B cell (primary cell): ENCODE data around the gene USP14. TPM values are rescaled to one million over a fixed set of nuclear protein-coding genes. Genes with fewer than 3 reads are reported as not detected.

Experiments
- ATAC-seq: fragments of 200-7000 bp; cut with Tn5 transposase; one replicate; pipeline ENCODE4 v1.10.0; 2021; ENCODE audit warnings: low read depth, mild to moderate bottlenecking, moderate number of reproducible peaks, moderate library complexity
- CTCF ChIA-PET: fragments of 350-600 bp; sonication (Branson Sonifier 250); formaldehyde crosslinking; loops from one replicate; lab custom pipeline; 2021; ENCODE audit warnings: antibody characterized with exemption, inconsistent platforms; lab: Charles Lee
- POLR2A ChIA-PET: fragments of 350-600 bp; sonication (Branson Sonifier 250); formaldehyde crosslinking; loops from one replicate; lab custom pipeline; 2021; ENCODE audit warnings: antibody characterized with exemption; lab: Charles Lee
- DNase-seq: peaks from one replicate; pipeline ENCODE4 v3.0.0; 2013
- H2AFZ ChIP-seq: 2 replicates; pipeline ENCODE4 v1.6.1; 2012; ENCODE audit warnings: mild to moderate bottlenecking, low read depth, low read length; ENCODE audit not compliant: insufficient read depth, poor library complexity, severe bottlenecking
- H3K27ac ChIP-seq, 2 donors: 1 replicate in 1 of 2; 2 replicates in 1 of 2; pipeline ENCODE4 v1.5.1; 2012 to 2013; ENCODE audit warnings: low read length in 2 of 2, mild to moderate bottlenecking in 2 of 2, moderate library complexity in 1 of 2
- H3K27me3 ChIP-seq, 4 experiments: fragments of 200-600 bp in 1 of 4; sonication (generic) in 1 of 4; replicated peaks in 1 of 4; 1 replicate in 2 of 4; 2 replicates in 2 of 4; pipeline versions ENCODE4 v1.6.1 to v1.7.0; 2013 to 2016; ENCODE audit warnings: low read length in 3 of 4, mild to moderate bottlenecking in 2 of 4, mixed read lengths in 1 of 4, moderate library complexity in 1 of 4; ENCODE audit not compliant: insufficient read depth in 4 of 4, control insufficient read depth in 3 of 4; ENCODE audit errors: control extremely low read depth in 1 of 4
- H3K36me3 ChIP-seq, 2 experiments: replicated peaks in 1 of 2; 1 replicate in 1 of 2; 2 replicates in 1 of 2; pipeline versions ENCODE4 v1.6.1 to v1.7.1; 2013; ENCODE audit warnings: low read length in 1 of 2; ENCODE audit not compliant: insufficient read depth in 2 of 2, control insufficient read depth in 1 of 2; ENCODE audit errors: control extremely low read depth in 1 of 2, extremely low read depth in 1 of 2
- H3K4me1 ChIP-seq, 2 donors: fragments of 200-600 bp in 1 of 2; sonication (generic) in 1 of 2; 1 replicate in 1 of 2; 2 replicates in 1 of 2; pipeline versions ENCODE4 v1.5.1 to v1.6.1; 2013 to 2017; ENCODE audit warnings: low read length in 2 of 2; ENCODE audit not compliant: control insufficient read depth in 2 of 2, insufficient read depth in 2 of 2
- H3K4me2 ChIP-seq: replicated peaks from 2 replicates; pipeline ENCODE3; 2012; ENCODE audit warnings: mild to moderate bottlenecking, low read depth, low read length; ENCODE audit not compliant: poor library complexity, severe bottlenecking
- H3K4me3 ChIP-seq, 5 experiments: fragments of 200-600 bp in 1 of 5; sonication (generic) in 1 of 5; 1 replicate in 3 of 5; 2 replicates in 2 of 5; pipeline versions ENCODE4 v1.5.1 to v1.7.0; 2011 to 2016; ENCODE audit warnings: low read length in 4 of 5, mild to moderate bottlenecking in 4 of 5, low read depth in 2 of 5, control low read depth in 1 of 5, moderate library complexity in 1 of 5; ENCODE audit not compliant: insufficient read depth in 1 of 5; ENCODE audit errors: control extremely low read depth in 1 of 5, extremely low read depth in 1 of 5
- H3K79me2 ChIP-seq: fragments of 200-600 bp; sonication (generic); one replicate; pipeline ENCODE4 v1.6.0; 2016; ENCODE audit warnings: low read length; ENCODE audit not compliant: control insufficient read depth, insufficient read depth
- H3K9ac ChIP-seq: fragments of 200-600 bp; sonication (generic); 2 replicates; pipeline ENCODE4 v1.6.1; 2017; ENCODE audit warnings: mild to moderate bottlenecking, low read length, moderate library complexity
- H3K9me3 ChIP-seq, 3 donors: one replicate each; pipeline versions ENCODE4 v1.6.1 to v1.7.1; 2013; ENCODE audit warnings: low read length in 2 of 3; ENCODE audit not compliant: control insufficient read depth in 2 of 3, insufficient read depth in 1 of 3; ENCODE audit errors: control extremely low read depth in 1 of 3
- H4K20me1 ChIP-seq: 2 replicates; pipeline ENCODE4 v1.6.0; 2012; ENCODE audit warnings: mild to moderate bottlenecking, low read length; ENCODE audit not compliant: insufficient read depth, control insufficient read depth, poor library complexity, severe bottlenecking
- H3K27ac Mint-ChIP-seq: one replicate; pipeline ENCODE4 v1.8.0; 2021; ENCODE audit warnings: mixed read lengths
- H3K27me3 Mint-ChIP-seq: one replicate; pipeline ENCODE4 v1.8.0; 2021; ENCODE audit warnings: mixed read lengths
- H3K4me1 Mint-ChIP-seq: one replicate; pipeline ENCODE4 v1.8.0; 2021; ENCODE audit warnings: mixed read lengths
- H3K4me3 Mint-ChIP-seq: one replicate; pipeline ENCODE4 v1.8.0; 2021; ENCODE audit warnings: mixed read lengths
- H3K9me3 Mint-ChIP-seq: one replicate; pipeline ENCODE4 v1.8.0; 2022; ENCODE audit warnings: mixed read lengths; ENCODE audit not compliant: insufficient read depth
- CTCF ChIP-seq: fragments of 200-600 bp; IDR thresholded peaks from one replicate; pipeline ENCODE4 v1.8.0; 2022; ENCODE audit warnings: antibody characterized with exemption, mild to moderate bottlenecking
- EZH2 ChIP-seq: IDR thresholded peaks from 2 replicates; pipeline ENCODE4 v1.6.1; 2012; ENCODE audit warnings: borderline replicate concordance, low read depth, mild to moderate bottlenecking, moderate library complexity, low read length; ENCODE audit not compliant: insufficient read depth, poor library complexity, severe bottlenecking
- WGBS: methylation state at CpG from one replicate; pipeline ENCODE4 v1.1.5; 2013; ENCODE audit warnings: missing lambda C conversion rate; ENCODE audit not compliant: insufficient coverage; 5-methylcytosine and 5-hydroxymethylcytosine counted together
- intact Hi-C: fragments of 100-400 bp; cut with micrococcal nuclease; formaldehyde crosslinking; loops from one replicate; pipeline ENCODE4 v1.10.0; 2022
- polyA plus RNA-seq: library from polyadenylated mRNA; depleted of rRNA; stranded (reverse); fragments of >200 nt; gene quantifications from 2 replicates; pipeline ENCODE4 v1.2.3, GENCODE V29; 2012
- total RNA-seq, 2 donors: library from RNA; stranded (reverse); fragments of 120-200 nt in 1 of 2; gene quantifications; 1 replicate in 1 of 2; 2 replicates in 1 of 2; pipeline versions ENCODE4 v1.2.3 to v1.2.4, GENCODE V29; 2013 to 2022

USP14 gene
- total and polyA plus RNA-seq, 2 donors (not counting 1 experiment from before 2014, with no cell fraction given): 6.0 to 38.9 TPM

GRCh38 chr18:213505-213904 lies 55.1 kb downstream of the USP14 start:
- no peak overlapping the region for H3K9ac ChIP-seq
- no peak for TF ChIP-seq EZH2
- TF ChIP-seq CTCF: no peak
- no peak overlapping the region for H2AFZ ChIP-seq
- Mint-ChIP-seq H3K4me3 (no peak overlapping the region), H3K9me3 (no peaks in the 10 kb centered on the region), H3K4me1 (no peaks in the 10 kb centered on the region), H3K27me3 (no peaks in the 10 kb centered on the region), H3K27ac (no peak overlapping the region)
- peaks cover 4 to 77% of the 10 kb centered on the region in 2 experiments for H3K36me3 ChIP-seq
- H4K20me1 ChIP-seq: no peaks in the 10 kb centered on the region
- ATAC-seq: no peak
- no peaks in the 10 kb centered on the region for H3K79me2 ChIP-seq
- intact Hi-C loops: no loop called here
- H3K4me1 ChIP-seq: no peaks in the 10 kb centered on the region
- no CpG with 5 or more reads among the region's 4 CpGs for WGBS
- H3K27me3 ChIP-seq: no peaks in the 10 kb centered on the region
- no peaks in the 10 kb centered on the region for H3K9me3 ChIP-seq
- no peak overlapping the region for H3K4me3 ChIP-seq
- ChIA-PET CTCF (interaction anchor here (1.2 kb wide), 1 partner anchor 47 kb away, joined by 3 read pairs; no protein-coding TSS in a partner anchor), POLR2A (no interaction called here)
- H3K27ac ChIP-seq: no peak overlapping the region
- no peak overlapping the region for H3K4me2 ChIP-seq
- DNase-seq: no peak

GRCh38 chr18:213966-214365 lies 55.6 kb downstream of the USP14 start:
- ChIA-PET CTCF (interaction anchor here (0.6 kb wide), 1 partner anchor 46 kb away, joined by 3 read pairs; no protein-coding TSS in a partner anchor), POLR2A (no interaction called here)
- no peak overlapping the region for H3K9ac ChIP-seq
- no CpG with 5 or more reads among the region's 3 CpGs for WGBS
- no peaks in the 10 kb centered on the region for H3K79me2 ChIP-seq
- H3K27me3 Mint-ChIP-seq: no peaks in the 10 kb centered on the region
- DNase-seq (no peak), ATAC-seq (no peak)
- no peaks in the 10 kb centered on the region for H3K9me3 Mint-ChIP-seq
- H2AFZ ChIP-seq: no peak overlapping the region
- no peak overlapping the region for H3K4me2 ChIP-seq
- no peak overlapping the region for H3K4me3 Mint-ChIP-seq
- H3K4me1 ChIP-seq: no peaks in the 10 kb centered on the region
- no peaks in the 10 kb centered on the region for H3K27me3 ChIP-seq
- TF ChIP-seq EZH2 (no peak), CTCF (no peak)
- no peaks in the 10 kb centered on the region for H3K4me1 Mint-ChIP-seq
- no peak overlapping the region for H3K27ac Mint-ChIP-seq
- intact Hi-C loops: no loop called here
- no peaks in the 10 kb centered on the region for H4K20me1 ChIP-seq
- H3K9me3 ChIP-seq: no peaks in the 10 kb centered on the region
- no peak overlapping the region for H3K4me3 ChIP-seq
- peaks cover 4 to 80% of the 10 kb centered on the region in 2 experiments for H3K36me3 ChIP-seq
- no peak overlapping the region for H3K27ac ChIP-seq
